NCI-H2107 (cell line): ENCODE data around the gene IZUMO3.
"Not testable (repeated sequence)": the region's sequence is repeated elsewhere in the genome, so short reads cannot be mapped to it uniquely, and the experiment has no call there.

Experiments
- DNase-seq: peaks from one replicate; lab custom pipeline; 2025; lab: John Stamatoyannopoulos, UW

The IZUMO3 gene

DNA sequence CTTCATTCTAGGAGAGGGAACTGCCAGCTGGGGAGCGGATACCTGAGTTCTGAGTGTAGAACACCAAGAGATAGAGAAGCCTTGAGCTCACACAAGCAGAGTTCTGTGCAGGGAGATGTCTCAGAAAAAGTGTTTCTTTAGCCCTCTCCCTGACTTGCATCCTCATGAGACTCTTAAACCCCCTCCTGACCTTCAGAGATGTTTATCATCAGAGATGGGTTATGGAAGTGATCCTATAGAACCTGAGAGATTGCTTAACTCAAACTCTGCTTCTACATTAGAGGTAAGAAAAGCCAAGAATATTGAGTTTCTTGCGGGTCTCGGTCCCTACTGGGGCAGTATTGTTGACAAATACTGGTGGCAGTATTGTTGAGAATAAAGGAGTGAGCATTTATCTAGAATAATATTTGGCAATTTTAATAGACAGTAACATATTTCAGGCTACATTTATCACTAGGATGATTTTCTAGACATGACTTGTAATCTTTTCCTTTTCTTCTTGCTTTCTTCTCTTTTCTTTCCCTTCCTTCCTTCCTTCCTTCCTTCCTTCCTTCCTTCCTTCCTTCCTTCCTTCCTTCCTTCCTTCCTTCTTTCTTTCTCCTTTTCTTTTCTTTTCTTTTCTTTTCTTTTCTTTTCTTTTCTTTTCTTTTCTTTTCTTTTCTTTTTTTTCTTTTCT, at the start of gene IZUMO3:
TSS of gene IZUMO3 (minus strand) at position 51 of the 676 bp plus-strand sequence. CDS start 248 bp downstream, outside the sequence.
- no peak for DNase-seq

DNA sequence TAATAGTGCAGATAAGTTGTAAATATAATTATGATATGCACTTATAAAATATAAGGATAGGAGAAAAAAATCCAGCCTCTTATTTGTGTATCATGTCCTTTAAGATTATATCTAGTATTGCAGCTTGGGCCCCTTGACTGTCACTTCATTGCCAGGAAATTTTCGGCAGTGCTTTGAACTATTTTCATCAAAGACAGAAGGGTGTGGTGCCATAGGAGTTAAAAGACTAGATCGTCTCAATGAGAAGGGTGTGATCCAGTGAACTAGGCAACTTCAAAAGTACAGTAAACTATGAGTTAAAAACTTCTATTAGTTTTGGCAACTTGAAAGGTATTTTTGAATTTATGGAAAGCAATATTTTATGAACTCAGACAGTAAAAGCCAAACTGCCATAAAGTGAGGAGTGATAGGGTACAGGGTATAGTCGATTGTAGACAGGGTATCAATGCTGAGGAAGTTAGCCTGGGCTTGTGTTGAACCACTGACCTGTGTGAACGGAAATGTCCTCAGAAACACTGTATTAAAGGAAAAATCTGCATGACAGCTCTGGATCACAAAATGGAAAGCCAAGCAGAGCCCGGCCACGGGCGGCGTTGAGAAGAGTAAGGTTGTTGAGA, 48.6 kb upstream of the IZUMO3 start:
- no peak for DNase-seq

GRCh38 chr9:24590432-24590831, 44.7 kb upstream of the IZUMO3 start:
- no peak for DNase-seq

GRCh38 chr9:24587883-24588282, 42.2 kb upstream of the IZUMO3 start:
- DNase-seq, result no peak

GRCh38 chr9:24582146-24583126, 36.7 kb upstream of the IZUMO3 start:
- no peak for DNase-seq

DNA sequence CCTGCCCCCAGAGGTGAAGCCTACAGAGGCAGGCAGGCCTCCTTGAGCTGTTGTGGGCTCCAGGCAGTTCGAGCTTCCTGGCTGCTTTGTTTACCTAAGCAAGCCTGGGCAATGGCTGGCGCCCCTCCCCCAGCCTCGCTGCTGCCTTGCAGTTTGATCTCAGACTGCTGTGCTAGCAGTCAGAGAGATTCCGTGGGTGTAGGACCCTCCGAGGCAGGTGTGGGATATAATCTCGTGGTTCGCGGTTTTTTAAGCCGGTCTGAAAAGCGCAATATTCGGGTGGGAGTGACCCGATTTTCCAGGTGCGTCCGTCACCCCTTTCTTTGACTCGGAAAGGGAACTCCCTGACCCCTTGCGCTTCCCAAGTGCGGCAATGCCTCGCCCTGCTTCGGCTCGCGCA, 34.3 kb upstream of the IZUMO3 start:
- DNase-seq, result not testable (repeated sequence)

- no peak for DNase-seq
These were observed 26.7 kb upstream of the IZUMO3 start for GRCh38 chr9:24572406-24572805.

DNA sequence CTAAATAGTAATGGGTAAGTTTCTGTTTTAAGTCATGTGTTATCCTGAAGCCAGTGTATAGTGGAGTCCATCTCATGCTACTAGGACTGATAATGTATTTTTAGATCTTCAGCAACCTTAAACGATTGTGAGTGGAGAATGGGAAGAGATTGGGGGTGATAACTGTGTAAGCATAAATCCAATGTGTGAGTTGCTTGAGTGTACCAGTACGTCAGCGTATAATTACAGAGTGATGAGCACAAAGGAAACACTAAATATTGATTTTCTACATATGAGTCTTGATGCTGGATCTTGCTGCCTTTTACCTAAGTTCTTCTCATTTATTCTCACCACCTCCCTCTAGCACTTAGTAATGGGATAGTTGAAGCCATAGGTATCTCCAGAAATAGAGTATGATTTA, 16.3 kb upstream of the IZUMO3 start:
- DNase-seq, result no peak

DNA sequence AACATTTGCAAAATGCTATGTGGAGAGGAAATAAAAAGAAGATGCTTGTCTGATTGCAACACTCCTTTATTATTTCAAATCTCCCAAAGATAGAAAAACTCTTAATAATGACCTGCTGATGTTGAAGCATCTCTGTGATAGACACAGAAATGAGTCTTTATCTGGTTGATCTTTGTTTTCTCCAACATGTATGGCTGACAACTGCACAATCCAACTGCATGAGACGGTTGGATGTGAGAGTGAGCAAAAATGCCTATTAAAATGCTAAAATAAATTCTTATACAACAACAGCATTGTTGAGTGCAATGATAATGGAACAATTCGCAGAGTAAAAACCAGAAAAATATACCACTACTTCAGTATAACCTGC, 7.5 kb upstream of the IZUMO3 start:
- no peak for DNase-seq

- DNase-seq, result no peak
These were observed 7.0 kb upstream of the IZUMO3 start for GRCh38 chr9:24552526-24553182.

DNA sequence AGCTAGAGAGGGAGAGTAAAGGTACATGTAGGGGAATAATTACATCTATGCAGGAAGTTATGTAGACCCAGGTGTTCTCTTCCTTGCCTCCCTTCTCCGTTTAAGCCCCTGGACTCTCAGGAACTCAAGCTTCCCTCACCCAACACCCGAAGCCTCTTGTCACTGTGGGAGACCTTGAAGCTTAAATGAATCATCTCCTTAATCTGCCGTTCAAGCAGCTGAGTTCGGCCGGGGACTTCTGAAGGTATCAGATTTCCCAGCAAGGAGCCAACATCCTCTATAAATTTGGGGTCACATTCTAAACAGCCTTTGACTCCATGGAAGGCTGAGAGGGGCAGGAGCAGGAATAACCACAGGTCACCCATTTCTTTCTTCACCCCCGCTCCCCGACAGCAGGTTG, 412 bp downstream of the IZUMO3 start:
- no peak for DNase-seq

GRCh38 chr9:24518545-24518944, 27.2 kb downstream of the IZUMO3 start:
- no peak for DNase-seq

- DNase-seq, result no peak
These were observed 29.2 kb downstream of the IZUMO3 start for GRCh38 chr9:24516463-24516862.

- DNase-seq, result no peak
These were observed 35.8 kb downstream of the IZUMO3 start for GRCh38 chr9:24509850-24510249.

DNA sequence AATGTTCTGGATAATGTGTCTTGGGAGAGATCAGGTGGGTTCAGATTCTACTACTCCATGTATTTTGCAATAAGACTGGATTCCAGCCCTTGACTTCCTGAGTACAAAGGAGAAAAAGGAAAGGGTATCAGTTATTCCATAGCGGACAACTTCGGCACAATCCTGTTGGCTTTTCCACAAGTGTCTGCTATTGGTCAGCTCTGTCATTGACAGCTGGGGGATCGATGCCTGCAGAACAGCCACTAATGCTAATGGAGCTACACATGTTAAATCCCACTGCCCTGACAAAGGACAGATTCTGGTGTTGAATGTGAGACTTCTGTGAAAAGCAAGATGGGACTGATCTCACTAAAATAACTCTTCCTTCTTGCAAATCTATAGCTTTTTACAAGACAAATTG, 41.2 kb downstream of the IZUMO3 start:
- DNase-seq, result no peak

- DNase-seq, result no peak
These were observed 43.3 kb downstream of the IZUMO3 start for GRCh38 chr9:24502206-24502937.

DNA sequence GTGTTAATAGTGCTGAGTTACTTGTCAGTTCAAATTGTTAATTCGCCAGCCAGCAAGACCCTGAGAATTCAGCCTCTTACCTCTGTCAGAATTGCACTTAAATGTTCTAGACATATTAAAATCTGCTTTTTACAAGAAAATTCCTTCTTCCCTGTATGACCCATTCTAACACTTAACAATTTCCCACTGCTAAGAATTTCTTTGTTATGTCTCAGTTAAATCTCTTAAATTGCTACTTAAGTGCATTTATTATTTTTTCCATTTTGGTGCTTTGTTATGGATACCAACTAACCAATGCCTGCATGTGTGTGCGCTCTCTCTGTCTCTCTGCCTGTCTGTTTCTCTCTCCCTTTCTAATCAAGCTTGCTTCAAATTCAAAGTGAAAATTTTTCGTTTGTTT, 44.9 kb downstream of the IZUMO3 start:
- DNase-seq, result no peak

GRCh38 chr9:24498632-24499031, 47.1 kb downstream of the IZUMO3 start:
- no peak for DNase-seq

GRCh38 chr9:24497671-24498070, 48.0 kb downstream of the IZUMO3 start:
- no peak for DNase-seq
